Ecto neural progenitor cell (in vitro differentiated cells): ENCODE measurements around the gene BTBD19.
A peak's percentile ranks its signal among the peaks of the same experiment; 100 is the strongest.
"Not testable (repeated sequence)": the region's sequence is repeated elsewhere in the genome, so short reads cannot be mapped to it uniquely, and the experiment has no call there.

Source experiments
- DNase-seq: peaks from one replicate; pipeline ENCODE4 v3.0.0-alpha.2; 2018; ENCODE audit warnings: low spot score

The BTBD19 gene

GRCh38 chr1:44787506-44787905 is 20.8 kb upstream of the BTBD19 start:
- DNase-seq = no peak

- DNase-seq = no peak
Measured at GRCh38 chr1:44788120-44788860, 20.0 kb upstream of the BTBD19 start, which contains the start of gene BEST4. Gene BEST4, minus strand, starts transcription at chr1:44788170. Its CDS starts 465 bp downstream, at chr1:44787705.

- no peak for DNase-seq
Measured at GRCh38 chr1:44790968-44791801, 17.1 kb upstream of the BTBD19 start.

GRCh38 chr1:44792736-44793502 is 15.4 kb upstream of the BTBD19 start:
- DNase-seq = no peak

DNA sequence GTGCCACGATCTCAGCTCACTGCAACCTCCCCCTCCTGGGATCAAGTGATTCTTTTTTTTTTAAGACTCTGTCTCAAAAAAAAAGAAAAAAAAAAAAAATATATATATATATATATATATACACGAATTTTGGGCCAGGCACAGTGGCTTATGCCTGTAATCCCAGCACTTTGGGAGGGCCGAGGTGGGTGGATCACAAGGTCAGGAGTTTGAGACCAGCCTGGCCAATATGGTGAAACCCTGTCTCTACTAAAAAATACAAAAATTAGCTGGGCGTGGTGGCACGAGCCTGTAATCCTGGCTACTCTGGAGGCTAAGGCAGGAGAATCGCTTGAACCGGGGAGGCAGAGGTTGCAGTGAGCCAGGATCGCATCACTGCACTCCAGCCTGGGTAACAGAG is 10.4 kb upstream of the BTBD19 start:
- DNase-seq = not testable (repeated sequence)

DNA sequence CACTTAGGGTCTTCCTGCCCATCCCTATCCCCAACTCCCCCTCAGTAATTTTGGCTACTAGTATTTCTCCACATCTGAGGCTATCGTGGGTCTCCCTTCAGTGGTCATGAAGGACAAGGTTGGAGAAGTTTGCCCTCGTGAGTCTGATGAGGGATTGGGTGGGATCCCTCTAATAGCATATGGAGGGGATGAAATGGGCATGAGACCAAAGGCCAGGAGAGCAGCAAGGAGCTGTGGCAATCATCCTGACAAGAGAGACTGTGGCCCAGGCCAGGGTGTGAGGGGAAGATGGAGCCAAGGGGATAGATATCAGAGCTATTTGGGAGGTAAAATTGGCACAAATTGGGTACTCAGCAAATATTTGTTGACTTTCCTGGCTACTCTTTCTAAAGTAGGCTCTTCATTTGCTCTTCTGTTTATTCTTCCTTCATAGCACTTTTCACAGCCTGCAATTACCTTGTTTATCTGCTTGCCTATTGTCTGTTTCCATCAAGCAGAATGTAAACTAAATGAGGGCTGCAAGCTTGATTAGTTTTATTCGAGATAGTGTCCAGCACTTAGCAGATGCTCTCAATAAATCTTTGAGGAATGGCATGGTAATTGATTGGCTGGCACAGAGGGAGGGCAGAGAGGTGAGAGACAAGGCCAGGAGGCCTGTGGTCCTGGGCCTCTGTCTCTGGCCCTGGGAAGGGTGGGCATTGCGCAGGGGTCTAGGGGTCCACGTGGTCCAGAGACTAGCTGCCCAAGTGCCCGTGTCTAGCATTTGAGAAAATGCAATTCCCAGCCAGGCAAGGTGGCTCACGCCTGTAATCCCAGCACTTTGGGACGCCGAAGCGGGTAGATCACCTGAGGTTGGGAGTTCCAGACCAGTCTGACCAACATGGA is 9.6 kb upstream of the BTBD19 start:
- no peak for DNase-seq

- DNase-seq = peak; percentile 98
Measured at GRCh38 chr1:44799770-44800584, 8.3 kb upstream of the BTBD19 start, which contains the start of gene PLK3. Gene PLK3, plus strand, starts transcription at chr1:44800377. Its CDS starts 87 bp downstream, at chr1:44800464.

- no peak for DNase-seq
Measured at GRCh38 chr1:44801491-44802305, 6.6 kb upstream of the BTBD19 start.

DNA sequence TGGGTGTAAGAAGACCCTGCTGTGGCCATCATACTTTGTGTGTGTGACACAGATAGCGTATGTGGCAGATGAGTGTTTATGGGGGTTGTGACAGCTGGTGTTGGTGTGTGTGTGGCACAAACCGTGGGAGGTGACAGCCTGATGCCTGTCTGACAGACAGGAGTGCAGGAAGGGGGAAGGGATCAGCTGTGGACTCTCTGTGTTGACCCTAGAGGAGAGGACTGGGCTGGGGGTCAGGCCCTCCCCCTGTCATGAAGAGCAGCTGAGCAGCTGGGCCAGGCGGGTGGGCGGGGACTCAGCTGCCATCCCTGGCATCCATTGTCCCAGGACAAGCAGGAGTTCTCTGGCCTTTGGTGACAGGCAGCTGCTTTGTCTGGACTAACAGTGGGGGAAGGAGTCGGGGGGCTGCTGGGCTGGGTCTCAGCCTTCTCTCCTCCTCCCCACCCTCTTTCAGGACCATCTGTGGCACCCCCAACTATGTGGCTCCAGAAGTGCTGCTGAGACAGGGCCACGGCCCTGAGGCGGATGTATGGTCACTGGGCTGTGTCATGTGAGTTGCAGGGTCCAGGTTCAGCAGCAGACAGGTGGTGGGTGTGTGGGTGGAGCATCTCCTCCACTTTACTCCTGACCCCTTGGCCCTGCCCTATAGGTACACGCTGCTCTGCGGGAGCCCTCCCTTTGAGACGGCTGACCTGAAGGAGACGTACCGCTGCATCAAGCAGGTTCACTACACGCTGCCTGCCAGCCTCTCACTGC is 5.8 kb upstream of the BTBD19 start:
- DNase-seq = peak; percentile 81

DNA sequence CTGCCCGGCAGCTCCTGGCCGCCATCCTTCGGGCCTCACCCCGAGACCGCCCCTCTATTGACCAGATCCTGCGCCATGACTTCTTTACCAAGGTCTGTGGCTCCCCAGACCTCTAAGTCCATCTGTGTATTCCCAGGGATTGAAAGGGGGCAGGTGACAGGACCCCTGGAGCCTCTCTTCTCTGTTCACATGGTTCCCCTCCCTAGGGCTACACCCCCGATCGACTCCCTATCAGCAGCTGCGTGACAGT is 5.3 kb upstream of the BTBD19 start:
- no peak for DNase-seq

DNA sequence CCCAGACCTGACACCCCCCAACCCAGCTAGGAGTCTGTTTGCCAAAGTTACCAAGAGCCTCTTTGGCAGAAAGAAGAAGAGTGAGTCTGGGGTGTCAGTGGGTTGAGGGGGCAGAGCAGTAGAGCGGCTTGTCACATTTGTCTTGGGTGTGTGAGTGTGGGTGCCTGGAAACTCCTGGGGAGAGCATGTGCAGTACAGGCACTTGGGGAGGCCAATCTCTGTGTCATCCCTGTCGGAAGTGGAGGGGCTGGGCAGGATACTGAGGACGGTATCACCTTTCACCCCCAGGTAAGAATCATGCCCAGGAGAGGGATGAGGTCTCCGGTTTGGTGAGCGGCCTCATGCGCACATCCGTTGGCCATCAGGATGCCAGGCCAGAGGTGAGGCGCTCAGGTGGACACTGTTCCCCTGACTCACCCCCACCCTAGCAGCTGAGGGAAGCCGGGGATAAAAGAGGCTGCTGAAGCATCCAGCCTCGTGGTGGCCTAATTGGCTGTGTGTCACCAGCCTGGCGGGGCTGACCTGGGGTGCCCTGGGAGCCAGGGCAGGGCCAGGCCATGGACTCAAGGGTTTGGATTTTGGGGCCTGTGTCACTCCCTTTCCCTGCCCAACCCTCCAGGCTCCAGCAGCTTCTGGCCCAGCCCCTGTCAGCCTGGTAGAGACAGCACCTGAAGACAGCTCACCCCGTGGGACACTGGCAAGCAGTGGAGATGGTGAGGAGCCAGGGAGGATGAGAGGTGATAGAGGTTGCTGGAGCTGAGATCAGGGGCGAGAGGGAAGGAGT is 4.8 kb upstream of the BTBD19 start:
- DNase-seq = no peak

- no peak for DNase-seq
Measured at GRCh38 chr1:44805311-44806024, 2.9 kb upstream of the BTBD19 start.

GRCh38 chr1:44806025-44806703 is 2.2 kb upstream of the BTBD19 start:
- peak; percentile 48 for DNase-seq

DNA sequence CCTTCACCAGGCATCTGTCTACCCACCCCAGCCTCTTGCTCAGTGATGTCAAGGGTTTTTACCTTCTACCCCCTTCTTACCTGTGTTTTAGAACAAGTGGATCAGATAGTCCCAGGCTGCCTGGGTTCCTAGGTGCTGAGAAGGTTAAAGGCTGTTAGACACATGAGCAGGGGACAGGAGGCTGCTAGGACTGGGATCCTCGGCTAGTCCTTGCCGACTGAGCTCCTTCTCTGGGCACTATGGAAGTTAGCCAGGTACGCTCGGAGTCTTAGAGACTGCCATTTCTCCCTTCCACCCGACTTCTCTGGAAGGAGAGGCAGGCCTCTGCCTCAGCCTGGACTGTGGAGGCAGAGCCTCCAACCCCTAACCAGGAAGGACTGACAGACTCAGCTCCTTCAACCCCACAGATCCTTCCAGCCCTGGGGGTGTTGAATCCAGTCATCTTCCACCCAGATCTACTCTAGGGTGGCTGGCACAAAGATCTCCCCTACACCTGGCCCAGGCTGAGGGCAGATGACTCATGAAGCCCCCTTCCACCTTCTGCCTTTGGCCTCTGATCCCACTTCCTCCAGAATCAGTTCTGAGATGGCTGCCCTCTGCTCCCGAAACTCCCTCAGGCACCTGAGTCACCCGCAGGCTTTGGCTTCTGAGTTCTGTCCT is 1.5 kb upstream of the BTBD19 start, which contains the start of gene DYNLT4:
Gene DYNLT4 (minus strand): TSS at position 648 of the 660 bp plus-strand sequence. CDS start 683 bp downstream, outside the sequence.
- no peak for DNase-seq

- peak; percentile 89 for DNase-seq
Measured at GRCh38 chr1:44807364-44808062, 810 bp upstream of the BTBD19 start.
